HUES6 (cell line): ENCODE data around the gene MED13L.
A peak's percentile ranks its signal among the peaks of the same experiment; 100 is the strongest.
"Not testable (repeated sequence)": the region's sequence is repeated elsewhere in the genome, so short reads cannot be mapped to it uniquely, and the experiment has no call there.

Source experiments
- H3K27ac ChIP-seq: 2 replicates; pipeline ENCODE4 v1.7.0; 2013; ENCODE audit warnings: low read depth, mild to moderate bottlenecking, low read length, inconsistent platforms
- H3K27me3 ChIP-seq: 2 replicates; pipeline ENCODE4 v1.6.1; 2013; ENCODE audit warnings: low read length; ENCODE audit not compliant: control insufficient read depth, insufficient read depth
- H3K36me3 ChIP-seq: 2 replicates; pipeline ENCODE4 v1.6.1; 2013; ENCODE audit warnings: low read length; ENCODE audit not compliant: control insufficient read depth, insufficient read depth
- H3K4me1 ChIP-seq: 2 replicates; pipeline ENCODE4 v1.6.1; 2013; ENCODE audit warnings: low read length; ENCODE audit not compliant: control insufficient read depth, insufficient read depth
- H3K4me3 ChIP-seq: 2 replicates; pipeline ENCODE4 v1.5.1; 2013; ENCODE audit warnings: low read depth, low read length
- H3K9ac ChIP-seq: one replicate; pipeline ENCODE4 v1.6.1; 2013; ENCODE audit warnings: mild to moderate bottlenecking, low read length
- H3K9me3 ChIP-seq: 2 replicates; pipeline ENCODE4 v1.6.1; 2013; ENCODE audit warnings: low read depth, low read length; ENCODE audit not compliant: control insufficient read depth, insufficient read depth

The MED13L gene

DNA sequence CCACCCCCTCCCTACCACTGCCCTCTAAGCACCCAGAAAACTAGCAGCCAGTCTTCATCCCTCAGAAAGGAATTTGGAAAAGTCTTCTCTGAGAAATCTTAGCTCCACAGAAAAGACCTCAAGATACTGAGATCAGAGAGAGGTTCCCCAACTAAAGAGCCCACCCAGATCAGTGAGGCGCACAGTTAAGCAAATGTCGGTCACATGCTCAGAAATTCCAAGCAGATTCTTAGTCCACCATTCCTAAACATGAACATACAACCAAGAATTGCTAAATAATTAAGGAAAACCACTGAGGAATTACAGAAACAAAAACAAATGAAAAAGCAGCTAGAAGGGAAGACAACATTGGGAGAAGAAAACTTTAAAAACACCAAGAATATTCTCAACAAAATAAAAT is 32.3 kb downstream of the MED13L start:
- Histone ChIP-seq H3K27ac (0 out of 2 replicates have a peak overlapping the region, but pooled peaks have one; percentile 41), H3K36me3 (no peaks in the 10 kb centered on the region), H3K9ac (no peak overlapping the region), H3K9me3 (peaks cover 5% of the 10 kb centered on the region; the same call in 1 of the 2 replicates), H3K27me3 (no peaks in the 10 kb centered on the region), H3K4me3 (no peak overlapping the region), H3K4me1 (peaks cover 47% of the 10 kb centered on the region)

DNA sequence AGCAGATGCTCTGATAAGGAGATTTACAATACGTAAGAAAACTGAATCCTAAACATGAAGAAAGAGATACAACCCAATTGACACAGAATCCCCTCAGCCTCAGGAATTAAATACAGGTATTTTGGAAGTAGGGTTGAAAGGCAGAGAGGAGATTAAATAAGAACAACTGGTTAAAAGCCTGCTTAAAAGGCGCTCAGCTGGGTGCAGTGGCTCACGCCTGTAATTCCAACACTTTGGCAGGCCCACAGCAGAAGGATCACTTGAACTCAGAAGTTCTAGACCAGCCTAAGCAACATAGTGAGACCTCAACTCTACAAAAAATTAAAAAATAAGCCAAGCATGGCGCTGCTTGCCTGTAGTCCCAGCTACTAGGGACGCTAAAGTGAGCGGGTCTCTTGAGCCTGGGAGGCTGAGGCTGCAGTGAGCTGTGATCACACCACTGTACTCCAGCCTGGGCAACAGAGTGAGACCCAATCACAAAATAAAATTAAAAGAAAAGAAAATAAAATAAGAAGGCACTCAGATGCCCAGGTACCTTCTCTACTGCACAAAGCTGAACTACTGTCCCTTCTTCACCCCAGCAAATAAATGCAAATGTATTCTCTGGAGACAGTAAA is 32.9 kb downstream of the MED13L start:
- Histone ChIP-seq H3K27me3 (no peaks in the 10 kb centered on the region), H3K9me3 (peaks cover under 1% of the 10 kb centered on the region; the same call in 1 of the 2 replicates), H3K4me1 (peaks cover 47% of the 10 kb centered on the region), H3K4me3 (no peak overlapping the region), H3K36me3 (no peaks in the 10 kb centered on the region), H3K27ac (no peak overlapping the region), H3K9ac (no peak overlapping the region)

DNA sequence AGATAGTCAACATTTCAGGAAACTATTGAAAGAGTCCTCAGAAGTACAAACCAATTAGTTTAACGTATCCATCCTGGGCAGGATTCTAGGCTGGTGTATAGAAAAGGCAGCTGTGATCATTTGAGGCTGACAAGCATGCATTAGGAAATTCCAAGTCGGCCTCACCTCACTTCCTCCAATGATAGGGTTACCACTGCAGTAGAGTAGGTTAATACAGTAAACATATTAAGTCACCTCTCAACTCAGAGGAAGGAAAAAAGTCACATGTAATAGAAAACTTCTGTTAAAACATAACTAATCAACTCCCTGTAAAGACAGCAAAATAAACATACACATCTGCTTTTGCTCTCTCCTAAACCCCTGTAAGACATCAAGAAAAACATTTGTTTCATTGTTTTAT is 33.5 kb downstream of the MED13L start:
- Histone ChIP-seq H3K4me1 (peaks cover 45% of the 10 kb centered on the region), H3K36me3 (no peaks in the 10 kb centered on the region), H3K9me3 (no peaks in the 10 kb centered on the region), H3K27me3 (no peaks in the 10 kb centered on the region), H3K9ac (no peak overlapping the region), H3K4me3 (no peak overlapping the region), H3K27ac (no peak overlapping the region)

DNA sequence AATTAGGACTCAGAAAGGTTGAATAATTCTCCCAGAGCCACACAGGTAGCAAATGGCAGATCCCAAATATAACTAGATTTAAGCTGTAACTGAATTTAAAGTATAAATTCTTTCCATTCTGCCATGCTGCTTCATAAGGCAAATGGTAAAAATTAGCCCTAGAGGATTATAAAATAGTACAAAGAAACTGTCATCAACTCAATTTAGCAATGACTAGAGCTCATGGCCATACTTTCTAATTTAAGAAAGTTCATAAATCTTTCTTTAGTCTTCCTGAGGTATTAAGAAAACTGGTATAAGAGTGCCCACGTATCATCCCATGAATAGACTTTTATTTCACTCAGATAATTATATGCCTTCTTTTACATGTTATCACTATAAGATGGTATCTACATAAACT is 34.8 kb downstream of the MED13L start:
- H3K4me3 ChIP-seq, result no peak overlapping the region
- H3K36me3 ChIP-seq, result no peaks in the 10 kb centered on the region
- H3K27me3 ChIP-seq, result no peaks in the 10 kb centered on the region
- H3K9me3 ChIP-seq, result no peaks in the 10 kb centered on the region
- no peak overlapping the region for H3K27ac ChIP-seq
- H3K9ac ChIP-seq, result no peak overlapping the region
- H3K4me1 ChIP-seq, result peaks cover 34% of the 10 kb centered on the region

DNA sequence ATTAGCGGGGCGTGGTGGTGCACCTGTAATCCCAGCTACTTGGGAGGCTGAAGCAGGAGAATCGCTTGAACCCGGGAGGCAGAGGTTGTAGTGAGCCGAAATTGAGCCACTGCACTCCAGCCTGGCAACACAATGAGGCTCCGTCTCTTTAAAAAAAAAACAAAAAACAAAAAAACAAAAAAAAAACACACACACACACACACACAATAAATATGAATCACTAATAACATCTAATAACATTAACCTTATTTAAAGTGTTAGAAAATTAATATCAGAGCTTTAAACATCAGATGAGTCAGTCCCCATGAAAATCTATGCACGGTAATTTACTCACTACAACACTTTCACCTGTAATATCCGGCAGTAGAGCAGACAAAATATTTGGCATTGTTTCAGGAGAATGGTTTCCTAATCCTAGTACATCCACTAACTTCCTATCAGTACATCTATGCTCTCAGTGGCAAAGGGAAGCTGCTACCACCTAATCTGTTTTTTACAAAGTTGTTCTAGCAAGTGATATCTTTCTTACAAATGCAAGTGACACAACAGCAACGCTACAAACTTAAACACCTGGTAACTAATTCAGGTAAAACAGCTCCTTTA is 36.2 kb downstream of the MED13L start:
- H3K4me1 ChIP-seq, result peaks cover 26% of the 10 kb centered on the region
- no peaks in the 10 kb centered on the region for H3K36me3 ChIP-seq
- H3K27ac ChIP-seq, result no peak overlapping the region
- no peak overlapping the region for H3K9ac ChIP-seq
- no peak overlapping the region for H3K4me3 ChIP-seq
- no peaks in the 10 kb centered on the region for H3K9me3 ChIP-seq
- H3K27me3 ChIP-seq, result no peaks in the 10 kb centered on the region

DNA sequence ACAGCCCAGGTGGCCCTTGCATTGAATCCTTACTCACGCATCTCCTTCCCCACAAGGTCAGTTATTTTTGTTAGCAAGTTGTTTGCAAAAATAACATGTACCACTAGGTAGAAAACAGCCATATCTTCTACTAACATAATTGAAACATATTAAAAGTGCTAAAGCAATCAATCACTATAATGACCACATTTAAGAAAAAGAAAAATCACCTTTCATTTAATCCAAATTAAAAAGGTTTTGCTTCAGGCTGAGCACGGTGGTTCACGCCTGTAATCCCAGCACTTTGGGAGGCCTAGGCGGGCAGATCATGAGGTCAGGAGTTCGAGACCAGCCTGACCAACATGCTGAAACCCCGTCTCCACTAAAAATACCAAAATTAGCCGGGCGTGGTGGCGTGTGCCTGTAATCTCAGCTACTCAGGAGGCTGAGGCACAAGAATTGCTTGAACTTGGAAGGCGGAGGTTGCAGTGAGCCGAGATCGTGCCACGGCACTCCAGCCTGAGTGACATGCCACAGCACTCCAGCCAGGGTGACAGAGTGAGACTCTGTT is 38.8 kb downstream of the MED13L start:
- H3K4me3 ChIP-seq, H3K27me3 ChIP-seq, H3K9me3 ChIP-seq, H3K4me1 ChIP-seq, H3K36me3 ChIP-seq, H3K9ac ChIP-seq, H3K27ac ChIP-seq: not testable (repeated sequence)

DNA sequence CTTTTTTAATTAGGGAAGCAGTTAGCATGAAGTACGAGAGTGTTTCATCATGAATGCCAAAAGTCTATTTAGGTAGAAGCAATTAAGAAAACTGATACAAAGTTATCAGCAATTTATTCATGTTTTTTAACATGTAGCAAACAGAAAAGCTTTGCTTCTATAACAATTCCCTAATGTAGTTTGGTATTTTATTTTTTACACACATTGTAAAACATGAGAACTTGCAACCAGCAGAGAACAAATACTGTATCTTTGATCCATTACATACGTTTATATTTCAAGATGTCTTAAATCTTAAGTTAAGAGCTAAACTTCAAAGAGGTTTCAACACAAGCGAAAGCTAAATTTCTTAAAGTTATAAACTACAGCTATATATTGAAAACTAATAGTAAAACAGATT is 39.3 kb downstream of the MED13L start:
- H3K27ac ChIP-seq, result no peak overlapping the region
- no peaks in the 10 kb centered on the region for H3K9me3 ChIP-seq
- no peaks in the 10 kb centered on the region for H3K36me3 ChIP-seq
- H3K4me3 ChIP-seq, result no peak overlapping the region
- H3K4me1 ChIP-seq, result no peaks in the 10 kb centered on the region; the same call in 1 of the 2 replicates
- H3K27me3 ChIP-seq, result no peaks in the 10 kb centered on the region
- no peak overlapping the region for H3K9ac ChIP-seq

DNA sequence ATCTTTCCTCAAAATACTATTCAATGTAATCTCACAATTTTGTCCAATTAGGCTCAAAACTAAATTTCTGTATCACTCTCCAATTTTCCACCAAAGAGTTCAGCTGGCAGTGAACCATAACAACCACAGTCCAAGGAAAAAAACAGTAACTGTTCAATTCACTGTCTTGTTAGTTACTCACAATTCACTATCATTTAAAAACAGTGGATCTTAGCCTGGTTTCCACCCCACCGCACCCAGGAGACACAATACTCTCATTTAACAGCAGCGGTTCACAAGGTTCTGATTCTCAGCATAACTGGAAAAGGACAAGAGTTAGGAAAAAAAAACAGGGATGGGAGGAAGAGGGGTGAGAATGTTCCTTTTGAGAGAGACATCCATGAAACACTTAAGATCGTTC is 40.5 kb downstream of the MED13L start:
- Histone ChIP-seq H3K4me1 (no peaks in the 10 kb centered on the region; the same call in 1 of the 2 replicates), H3K9me3 (no peaks in the 10 kb centered on the region), H3K9ac (no peak overlapping the region), H3K4me3 (no peak overlapping the region), H3K27ac (no peak overlapping the region), H3K27me3 (no peaks in the 10 kb centered on the region), H3K36me3 (no peaks in the 10 kb centered on the region)

DNA sequence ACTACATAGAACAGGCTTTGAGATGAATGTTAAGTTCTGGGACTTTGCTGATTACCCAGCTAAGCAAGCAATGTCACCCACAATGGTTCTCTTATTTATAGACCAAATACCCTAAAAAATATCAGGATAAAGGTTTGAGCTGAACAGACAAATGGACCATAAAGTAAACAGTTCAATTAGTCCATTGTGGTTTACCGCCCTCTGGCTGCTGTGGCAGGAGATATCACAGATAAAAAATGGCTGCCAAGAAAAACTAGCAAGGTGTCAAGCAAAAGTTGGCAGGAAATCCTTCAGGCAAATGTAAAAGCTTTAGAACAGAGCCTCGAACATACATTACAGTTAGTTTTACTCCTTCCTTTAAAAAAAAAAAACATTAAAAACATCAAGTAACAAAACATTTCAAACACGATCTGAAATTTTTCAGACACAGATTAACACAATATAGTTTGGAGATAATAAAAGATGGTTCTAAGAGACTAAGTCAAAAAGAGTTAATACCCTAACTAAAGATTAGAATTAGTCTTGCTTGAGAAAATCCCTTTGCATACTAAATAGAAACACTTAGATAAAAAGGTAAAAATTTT is 41.3 kb downstream of the MED13L start:
- H3K27me3 ChIP-seq, result no peaks in the 10 kb centered on the region
- H3K4me1 ChIP-seq, result no peaks in the 10 kb centered on the region; the same call in 1 of the 2 replicates
- no peaks in the 10 kb centered on the region for H3K9me3 ChIP-seq
- no peaks in the 10 kb centered on the region for H3K36me3 ChIP-seq
- H3K27ac ChIP-seq, result no peak overlapping the region
- H3K9ac ChIP-seq, result no peak overlapping the region
- H3K4me3 ChIP-seq, result no peak overlapping the region

DNA sequence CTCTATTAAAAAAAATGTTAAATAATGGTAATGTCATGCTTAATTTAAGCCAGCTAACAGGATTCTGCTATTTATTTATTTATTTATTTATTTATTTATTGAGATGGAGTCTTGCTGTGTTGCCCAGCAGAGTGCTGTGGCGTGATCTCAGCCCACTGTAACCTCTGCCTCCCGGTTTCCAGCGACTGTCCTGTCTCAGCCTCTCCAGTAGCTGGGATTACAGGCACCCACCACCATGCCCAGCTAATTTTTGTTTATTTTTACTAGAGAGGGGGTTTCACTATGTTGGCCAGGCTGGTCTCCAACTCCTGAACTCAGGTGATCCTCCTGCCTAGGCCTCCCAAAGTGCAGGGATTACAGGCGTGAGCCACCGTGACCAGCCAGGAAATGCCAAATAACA is 43.3 kb downstream of the MED13L start:
- H3K9ac ChIP-seq, H3K27me3 ChIP-seq, H3K9me3 ChIP-seq, H3K4me1 ChIP-seq, H3K36me3 ChIP-seq, H3K27ac ChIP-seq, H3K4me3 ChIP-seq: not testable (repeated sequence)

DNA sequence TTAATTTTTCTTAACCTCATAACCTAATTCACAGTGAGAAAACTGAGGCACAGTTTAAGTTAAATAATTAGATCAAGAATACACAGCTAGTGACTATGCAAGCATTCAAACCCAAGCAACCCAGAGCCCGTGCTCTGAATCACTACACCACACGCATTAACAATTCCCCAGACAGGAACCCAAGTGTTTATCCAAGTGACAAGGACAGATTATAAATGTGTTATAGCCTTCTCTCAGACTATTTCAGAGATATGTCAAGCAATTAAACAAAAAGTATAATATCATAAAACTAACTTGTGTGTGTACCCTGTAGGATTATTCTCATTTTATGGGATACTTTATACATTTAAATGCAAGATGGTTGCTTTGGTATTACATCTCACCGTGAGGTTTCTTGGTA is 43.8 kb downstream of the MED13L start:
- Histone ChIP-seq H3K4me1 (no peaks in the 10 kb centered on the region; the same call in 1 of the 2 replicates), H3K36me3 (0 out of 2 replicates have a peak, but pooled peaks cover 5% of the 10 kb centered on the region), H3K9me3 (no peaks in the 10 kb centered on the region), H3K27ac (no peak overlapping the region), H3K27me3 (no peaks in the 10 kb centered on the region), H3K9ac (no peak overlapping the region), H3K4me3 (no peak overlapping the region)
